Trophoblast cell (in vitro differentiated cells and primary cell): ENCODE measurements around the gene TBC1D8.
A peak's percentile ranks its signal among the peaks of the same experiment; 100 is the strongest.

Experiments used
- DNase-seq, 2 donors: peaks; one replicate each; pipeline ENCODE4 v3.0.0-alpha.2; 2016
- H2AFZ ChIP-seq: 2 replicates; pipeline ENCODE4 v1.6.1; 2013; ENCODE audit warnings: low read length, moderate library complexity, mild to moderate bottlenecking; ENCODE audit not compliant: insufficient read depth, poor library complexity
- H2AK5ac ChIP-seq: 2 replicates; pipeline ENCODE4 v1.6.1; 2013; ENCODE audit warnings: mild to moderate bottlenecking, low read length
- H2BK120ac ChIP-seq: 2 replicates; pipeline ENCODE4 v1.6.1; 2013; ENCODE audit warnings: low read length, mild to moderate bottlenecking, moderate library complexity; ENCODE audit not compliant: insufficient read depth, poor library complexity
- H2BK12ac ChIP-seq: 2 replicates; pipeline ENCODE4 v1.6.1; 2013; ENCODE audit warnings: mild to moderate bottlenecking, low read length, moderate library complexity
- H2BK5ac ChIP-seq: 2 replicates; pipeline ENCODE4 v1.6.1; 2013; ENCODE audit warnings: low read length, low read depth, moderate library complexity, mild to moderate bottlenecking; ENCODE audit not compliant: poor library complexity
- H3K14ac ChIP-seq: 2 replicates; pipeline ENCODE4 v1.6.1; 2013; ENCODE audit warnings: mild to moderate bottlenecking, low read length
- H3K18ac ChIP-seq: 2 replicates; pipeline ENCODE4 v1.6.1; 2013; ENCODE audit warnings: mild to moderate bottlenecking, low read length
- H3K23ac ChIP-seq: 2 replicates; pipeline ENCODE4 v1.6.1; 2013; ENCODE audit warnings: low read length
- H3K27ac ChIP-seq: 2 replicates; pipeline ENCODE4 v1.5.1; 2013; ENCODE audit warnings: low read depth, mild to moderate bottlenecking, inconsistent platforms, low read length, moderate library complexity
- H3K27me3 ChIP-seq: 2 replicates; pipeline ENCODE4 v1.6.1; 2013; ENCODE audit warnings: inconsistent platforms, mild to moderate bottlenecking, low read length, moderate library complexity; ENCODE audit not compliant: insufficient read depth
- H3K36me3 ChIP-seq, 2 experiments: 1 replicate in 1 of 2; 2 replicates in 1 of 2; pipeline ENCODE4 v1.6.1; 2013; ENCODE audit warnings: low read length in 2 of 2, mild to moderate bottlenecking in 2 of 2, moderate library complexity in 1 of 2; ENCODE audit not compliant: insufficient read depth in 2 of 2, control insufficient read depth in 1 of 2
- H3K4ac ChIP-seq: 2 replicates; pipeline ENCODE4 v1.6.1; 2013; ENCODE audit warnings: low read depth, mild to moderate bottlenecking, low read length, moderate library complexity
- H3K4me1 ChIP-seq, 2 experiments: 1 replicate in 1 of 2; 2 replicates in 1 of 2; pipeline ENCODE4 v1.6.1; 2013; ENCODE audit warnings: low read length in 2 of 2, mild to moderate bottlenecking in 2 of 2, moderate library complexity in 1 of 2; ENCODE audit not compliant: insufficient read depth in 2 of 2, control insufficient read depth in 1 of 2
- H3K4me2 ChIP-seq: 2 replicates; pipeline ENCODE4 v1.6.1; 2013; ENCODE audit warnings: inconsistent platforms, mild to moderate bottlenecking, low read length, moderate library complexity
- H3K4me3 ChIP-seq: 2 replicates; pipeline ENCODE4 v1.5.1; 2013; ENCODE audit warnings: mild to moderate bottlenecking, low read depth, low read length, inconsistent platforms
- H3K79me1 ChIP-seq: one replicate; pipeline ENCODE4 v1.6.1; 2013; ENCODE audit warnings: low read length
- H3K79me2 ChIP-seq: 2 replicates; pipeline ENCODE4 v1.6.1; 2013; ENCODE audit warnings: low read length, mild to moderate bottlenecking; ENCODE audit not compliant: control insufficient read depth, insufficient read depth, poor library complexity
- H3K9ac ChIP-seq: 2 replicates; pipeline ENCODE4 v1.6.1; 2013; ENCODE audit warnings: mild to moderate bottlenecking, low read length
- H3K9me3 ChIP-seq: 2 replicates; pipeline ENCODE4 v1.6.1; 2013; ENCODE audit warnings: low read depth, mild to moderate bottlenecking, control low read depth, inconsistent platforms, low read length; ENCODE audit not compliant: insufficient read depth
- H4K12ac ChIP-seq: 2 replicates; pipeline ENCODE4 v1.6.1; 2013; ENCODE audit warnings: low read depth, mild to moderate bottlenecking, low read length, moderate library complexity
- H4K8ac ChIP-seq: 2 replicates; pipeline ENCODE4 v1.6.1; 2013; ENCODE audit warnings: low read depth, mild to moderate bottlenecking, low read length, moderate library complexity
- H4K91ac ChIP-seq: one replicate; pipeline ENCODE4 v1.6.1; 2013; ENCODE audit warnings: low read depth, mild to moderate bottlenecking, low read length, moderate library complexity
- WGBS: extraction: QIAGEN DNeasy Blood & Tissue Kit; methylation state at CpG from one replicate; pipeline ENCODE4 v1.1.7; 2013; ENCODE audit warnings: missing lambda C conversion rate; ENCODE audit not compliant: insufficient read length, insufficient coverage; ENCODE audit errors: extremely low coverage; 5-methylcytosine and 5-hydroxymethylcytosine counted together

TBC1D8 gene

DNA sequence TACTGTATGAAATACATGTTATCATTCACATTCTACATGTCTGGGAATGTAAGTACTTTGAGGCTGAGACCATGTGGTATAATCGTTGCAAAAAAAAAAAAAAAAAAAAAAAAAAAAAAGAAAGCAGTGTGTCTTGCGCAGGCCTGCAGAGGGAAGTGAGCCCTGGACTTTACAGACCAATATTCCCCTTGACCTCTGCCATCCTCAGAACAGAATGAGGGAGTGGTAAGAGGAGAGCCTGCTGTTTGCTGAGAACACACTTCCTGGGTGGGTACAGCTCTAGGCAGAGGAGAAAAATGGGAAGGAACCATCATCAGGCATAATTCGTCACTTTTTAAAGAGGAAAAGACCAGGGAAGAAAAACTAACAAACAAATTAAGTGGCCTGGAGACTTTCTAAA lies 28.8 kb upstream of the TBC1D8 start:
- Histone ChIP-seq H3K18ac (no peak overlapping the region), H3K9me3 (no peaks in the 10 kb centered on the region), H4K12ac (no peak overlapping the region), H3K27me3 (no peaks in the 10 kb centered on the region), H3K79me2 (no peaks in the 10 kb centered on the region), H2BK120ac (no peak overlapping the region), H2AFZ (no peak overlapping the region), H3K27ac (no peak overlapping the region), H3K4ac (no peak overlapping the region), H3K9ac (no peak overlapping the region), H3K79me1 (no peaks in the 10 kb centered on the region), H3K23ac (no peak overlapping the region), H3K14ac (no peak overlapping the region), H3K4me3 (no peak overlapping the region), H3K4me2 (no peak overlapping the region), H3K4me1 (no peaks in the 10 kb centered on the region), H3K36me3 (no peaks in the 10 kb centered on the region), H2BK12ac (no peak overlapping the region), H2AK5ac (no peak overlapping the region), H4K91ac (no peak overlapping the region), H2BK5ac (no peak overlapping the region), H4K8ac (no peak overlapping the region)
- peak in 1 of 2 donors; percentile 27 for DNase-seq
- WGBS = no CpG with 5 or more reads among the region's 3 CpGs

DNA sequence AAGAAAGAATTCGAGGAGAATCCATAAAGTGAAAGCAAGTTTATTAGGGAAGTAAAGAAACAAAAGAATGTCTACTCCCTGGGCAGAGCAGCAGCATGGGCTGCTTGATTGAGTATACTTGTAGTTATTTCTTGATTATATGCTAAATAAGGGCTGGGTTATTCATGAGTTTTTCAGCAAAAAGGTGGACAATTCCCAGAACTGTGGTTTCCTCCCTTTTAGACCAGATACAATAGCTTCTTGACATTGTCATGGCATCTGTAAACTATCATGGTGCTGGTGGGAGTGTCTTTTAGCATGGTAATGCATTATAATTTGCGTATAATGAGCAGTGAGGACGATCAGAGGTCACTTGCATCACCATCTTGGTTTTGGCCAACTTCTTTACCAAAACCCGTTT lies 25.6 kb upstream of the TBC1D8 start:
- Histone ChIP-seq H3K14ac (no peak overlapping the region), H3K4me2 (no peak overlapping the region), H3K9ac (no peak overlapping the region), H4K12ac (no peak overlapping the region), H3K18ac (no peak overlapping the region), H3K36me3 (no peaks in the 10 kb centered on the region), H3K23ac (no peak overlapping the region), H2AK5ac (no peak overlapping the region), H2AFZ (no peak overlapping the region), H3K27me3 (no peaks in the 10 kb centered on the region), H3K27ac (no peak overlapping the region), H3K4ac (no peak overlapping the region), H3K79me1 (no peaks in the 10 kb centered on the region), H3K79me2 (no peaks in the 10 kb centered on the region), H2BK120ac (no peak overlapping the region), H3K4me3 (no peak overlapping the region), H3K4me1 (no peaks in the 10 kb centered on the region), H2BK5ac (no peak overlapping the region), H2BK12ac (no peak overlapping the region), H4K91ac (no peak overlapping the region), H4K8ac (no peak overlapping the region), H3K9me3 (peaks cover 2% of the 10 kb centered on the region)
- no peak for DNase-seq
- WGBS = no CpG with 5 or more reads among the region's 4 CpGs

DNA sequence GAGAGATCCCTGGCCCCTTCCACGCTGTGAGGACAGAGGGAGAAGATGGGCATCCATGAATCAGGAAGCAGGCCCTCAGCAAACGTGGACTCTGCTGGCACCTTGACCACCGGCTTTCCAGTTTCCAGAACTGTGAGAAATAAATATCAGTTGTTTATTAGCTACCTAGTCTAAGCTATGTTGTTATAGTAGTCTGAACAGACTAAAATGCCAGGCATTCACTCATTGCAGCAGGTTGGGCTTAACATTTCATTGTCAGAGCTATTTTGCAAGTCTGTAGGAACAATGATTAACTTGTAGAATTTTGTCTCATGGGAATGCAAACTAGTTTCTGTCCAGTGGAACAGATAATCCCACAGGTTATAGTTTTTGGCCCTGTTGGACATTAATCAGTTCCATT lies 24.8 kb upstream of the TBC1D8 start:
- no peak overlapping the region for H3K4me3 ChIP-seq
- H3K4me2 ChIP-seq = no peak overlapping the region
- H4K12ac ChIP-seq = no peak overlapping the region
- H3K27ac ChIP-seq = no peak overlapping the region
- no peak overlapping the region for H2BK120ac ChIP-seq
- peak; percentile 64 to 86 for DNase-seq
- H2BK12ac ChIP-seq = no peak overlapping the region
- no peak overlapping the region for H3K23ac ChIP-seq
- H3K9me3 ChIP-seq = peaks cover 2% of the 10 kb centered on the region
- H3K79me1 ChIP-seq = no peaks in the 10 kb centered on the region
- no peaks in the 10 kb centered on the region for H3K4me1 ChIP-seq
- no peak overlapping the region for H2BK5ac ChIP-seq
- H4K8ac ChIP-seq = no peak overlapping the region
- no peak overlapping the region for H3K9ac ChIP-seq
- H3K36me3 ChIP-seq = no peaks in the 10 kb centered on the region
- no peak overlapping the region for H3K14ac ChIP-seq
- H2AK5ac ChIP-seq = no peak overlapping the region
- H3K79me2 ChIP-seq = no peaks in the 10 kb centered on the region
- H3K4ac ChIP-seq = no peak overlapping the region
- no CpG with 5 or more reads among the region's 3 CpGs for WGBS
- H3K27me3 ChIP-seq = no peaks in the 10 kb centered on the region
- no peak overlapping the region for H2AFZ ChIP-seq
- no peak overlapping the region for H3K18ac ChIP-seq
- no peak overlapping the region for H4K91ac ChIP-seq

DNA sequence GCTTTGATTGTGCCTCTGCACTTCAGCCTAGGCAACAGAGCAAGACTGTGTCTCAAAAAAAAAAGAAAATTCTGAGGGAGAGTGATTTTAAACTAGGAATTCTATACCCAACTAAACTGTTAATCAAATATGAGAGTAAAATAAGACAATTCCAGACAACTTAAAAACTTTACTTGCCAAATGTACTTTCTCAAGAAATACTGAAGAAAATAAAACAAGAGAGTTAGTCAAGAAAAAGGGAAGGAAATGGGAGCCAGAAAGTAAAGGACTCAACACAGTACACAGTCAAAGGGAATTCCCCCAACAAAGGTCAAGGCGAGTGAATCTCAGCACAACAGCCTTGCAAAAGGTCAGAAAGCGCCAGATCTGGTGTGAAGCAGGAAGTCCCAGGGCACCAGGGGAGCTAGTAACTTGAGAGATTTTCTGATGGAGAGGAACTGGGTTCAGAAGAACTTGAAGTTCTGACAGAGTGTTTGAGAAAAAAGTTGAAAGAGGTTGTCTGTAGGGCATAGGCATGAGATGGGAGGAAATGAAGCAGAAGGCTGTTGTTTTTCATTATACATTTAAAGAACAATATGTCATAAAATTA lies 22.6 kb upstream of the TBC1D8 start:
- Histone ChIP-seq H3K4me3 (no peak overlapping the region), H3K36me3 (no peaks in the 10 kb centered on the region), H3K4me2 (no peak overlapping the region), H2AK5ac (no peak overlapping the region), H3K9me3 (peaks cover 6% of the 10 kb centered on the region), H3K4ac (no peak overlapping the region), H2BK12ac (no peak overlapping the region), H2AFZ (no peak overlapping the region), H4K12ac (no peak overlapping the region), H4K8ac (no peak overlapping the region), H3K9ac (no peak overlapping the region), H4K91ac (no peak overlapping the region), H3K18ac (no peak overlapping the region), H2BK5ac (no peak overlapping the region), H3K79me1 (no peaks in the 10 kb centered on the region), H3K27ac (no peak overlapping the region), H3K4me1 (no peaks in the 10 kb centered on the region), H3K27me3 (no peaks in the 10 kb centered on the region), H3K79me2 (no peaks in the 10 kb centered on the region), H3K23ac (no peak overlapping the region), H2BK120ac (no peak overlapping the region), H3K14ac (no peak overlapping the region)
- peak in 1 of 2 donors; percentile 31 for DNase-seq
- no CpG with 5 or more reads among the region's 2 CpGs for WGBS
